Endothelial cell of umbilical vein (primary cell): ENCODE data around the gene TCF7L2.

ENCODE experiments used
- EZH2 ChIP-seq: IDR thresholded peaks from 2 replicates; pipeline ENCODE4 v1.6.1; 2012; ENCODE audit warnings: borderline replicate concordance, low read depth, mild to moderate bottlenecking, moderate library complexity, low read length, inconsistent platforms; ENCODE audit not compliant: severe bottlenecking
- MYC ChIP-seq: IDR thresholded peaks from one replicate; pipeline ENCODE4 v1.6.1; 2011; ENCODE audit warnings: mild to moderate bottlenecking, low read depth, low read length
- POLR2A ChIP-seq: IDR thresholded peaks from 2 replicates; pipeline ENCODE4 v1.6.1; 2012; ENCODE audit warnings: low read depth, mild to moderate bottlenecking, control low read depth, low read length
- POLR2AphosphoS5 ChIP-seq: IDR thresholded peaks from 2 replicates; pipeline ENCODE4 v1.6.1; 2012; ENCODE audit warnings: low read depth, mild to moderate bottlenecking, control low read depth, low read length, moderate library complexity; ENCODE audit not compliant: insufficient read depth
- TF ChIP-seq, protein P1 (sequence below), 2 donors: IDR thresholded peaks; 1 replicate in 1 of 2; 2 replicates in 1 of 2; pipeline ENCODE4 v1.5.1; 2011; ENCODE audit warnings: low read length in 2 of 2, mild to moderate bottlenecking in 2 of 2, moderate library complexity in 2 of 2, control low read depth in 1 of 2, inconsistent platforms in 1 of 2, low read depth in 1 of 2; ENCODE audit not compliant: insufficient read depth in 1 of 2; ENCODE audit errors: extremely low read depth in 1 of 2
- TF ChIP-seq, protein P2 (sequence below): IDR thresholded peaks from 2 replicates; pipeline ENCODE4 v1.6.1; 2011; ENCODE audit not compliant: insufficient read depth, insufficient read length

DNA sequence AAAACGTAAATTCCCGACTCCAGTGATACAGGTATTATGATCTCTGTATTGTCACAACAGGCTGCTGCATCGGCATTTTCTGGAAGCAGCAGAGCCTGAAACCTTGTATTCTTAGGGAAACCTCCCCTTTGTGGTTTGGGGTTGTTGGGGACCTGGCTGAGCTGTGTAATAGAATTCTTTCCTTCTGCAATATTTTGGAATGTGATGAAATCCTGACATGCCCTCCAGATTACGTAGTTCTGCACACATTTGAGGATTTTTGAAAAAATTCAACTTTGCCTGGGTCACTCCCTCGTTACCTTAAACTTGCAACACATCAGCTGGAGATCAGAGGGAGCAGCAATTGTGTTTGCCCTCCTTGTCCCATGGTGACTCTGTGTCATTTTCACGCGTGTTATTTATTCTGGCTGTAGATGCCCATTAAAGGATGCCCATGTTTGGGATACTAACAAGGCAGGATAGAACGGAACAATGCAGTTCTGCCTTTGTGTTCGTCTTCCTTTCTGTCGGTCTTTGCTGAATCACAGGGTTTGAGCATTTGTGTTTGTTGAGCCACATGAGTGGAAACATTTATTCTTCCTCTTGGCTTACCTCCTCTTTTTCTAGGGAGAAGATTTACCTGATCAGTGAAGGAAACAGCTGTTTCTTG, 181.7 kb downstream of the TCF7L2 start:
- TF ChIP-seq, protein P1, sequence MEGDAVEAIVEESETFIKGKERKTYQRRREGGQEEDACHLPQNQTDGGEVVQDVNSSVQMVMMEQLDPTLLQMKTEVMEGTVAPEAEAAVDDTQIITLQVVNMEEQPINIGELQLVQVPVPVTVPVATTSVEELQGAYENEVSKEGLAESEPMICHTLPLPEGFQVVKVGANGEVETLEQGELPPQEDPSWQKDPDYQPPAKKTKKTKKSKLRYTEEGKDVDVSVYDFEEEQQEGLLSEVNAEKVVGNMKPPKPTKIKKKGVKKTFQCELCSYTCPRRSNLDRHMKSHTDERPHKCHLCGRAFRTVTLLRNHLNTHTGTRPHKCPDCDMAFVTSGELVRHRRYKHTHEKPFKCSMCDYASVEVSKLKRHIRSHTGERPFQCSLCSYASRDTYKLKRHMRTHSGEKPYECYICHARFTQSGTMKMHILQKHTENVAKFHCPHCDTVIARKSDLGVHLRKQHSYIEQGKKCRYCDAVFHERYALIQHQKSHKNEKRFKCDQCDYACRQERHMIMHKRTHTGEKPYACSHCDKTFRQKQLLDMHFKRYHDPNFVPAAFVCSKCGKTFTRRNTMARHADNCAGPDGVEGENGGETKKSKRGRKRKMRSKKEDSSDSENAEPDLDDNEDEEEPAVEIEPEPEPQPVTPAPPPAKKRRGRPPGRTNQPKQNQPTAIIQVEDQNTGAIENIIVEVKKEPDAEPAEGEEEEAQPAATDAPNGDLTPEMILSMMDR (IDR thresholded peaks at IDR 0.05; ENCODE audit: extremely low read depth in 1 of 2, insufficient read depth in 1 of 2, low read depth in 1 of 2, low read length in 2 of 2) = no peak
- TF ChIP-seq POLR2A = no peak
- no peak for TF ChIP-seq POLR2AphosphoS5
- TF ChIP-seq MYC = no peak
- no peak for TF ChIP-seq EZH2
- TF ChIP-seq, protein P2, sequence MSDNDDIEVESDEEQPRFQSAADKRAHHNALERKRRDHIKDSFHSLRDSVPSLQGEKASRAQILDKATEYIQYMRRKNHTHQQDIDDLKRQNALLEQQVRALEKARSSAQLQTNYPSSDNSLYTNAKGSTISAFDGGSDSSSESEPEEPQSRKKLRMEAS = no peak
